ENCODE results near the gene EME1.
A peak's percentile ranks its signal among the peaks of the same experiment; 100 is the strongest.
"Not testable (repeated sequence)": the region's sequence is repeated elsewhere in the genome, so short reads cannot be mapped to it uniquely, and the experiment has no call there.

Gene EME1

GRCh38 chr17:50407921-50408320 lies 34.9 kb downstream of the EME1 start:
- Mint-ChIP-seq H3K27me3 (peaks cover 23 to 39% of the 10 kb centered on the region in 2 donors), H3K4me3 (no peak overlapping the region), H3K9me3 (peaks cover 0 to 4% of the 10 kb centered on the region in 2 donors), H3K36me3 (no peaks in the 10 kb centered on the region), H3K27ac (no peak overlapping the region), H3K4me1 (no peaks in the 10 kb centered on the region)
- DNase-seq (no peak), ATAC-seq (replicated peaks) (no peak)

DNA sequence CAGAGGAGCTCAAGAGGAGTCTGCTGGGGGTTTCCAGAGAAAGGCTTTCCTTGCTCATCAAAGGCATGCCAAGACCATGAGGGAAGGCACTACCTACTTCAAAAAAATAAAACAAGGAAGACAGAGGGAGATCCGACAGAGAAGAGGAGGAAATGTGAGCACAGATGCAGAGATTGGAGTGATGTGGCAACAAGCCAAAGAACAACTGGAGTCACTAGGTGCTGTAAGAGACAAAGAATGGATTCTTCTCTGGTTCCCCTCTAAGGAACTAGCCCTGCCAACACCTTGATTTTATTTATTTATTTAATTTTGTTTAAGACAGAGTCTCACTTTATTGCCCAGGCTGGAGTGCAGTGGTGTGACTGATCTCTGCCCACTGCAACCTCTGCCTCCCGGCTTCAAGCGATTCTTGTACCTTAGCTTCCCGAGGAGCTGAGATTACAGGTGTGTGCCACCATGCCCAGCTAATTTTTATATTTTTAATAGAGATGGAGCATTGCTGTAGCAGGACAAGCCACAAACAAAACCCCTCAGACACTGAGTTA lies 39.2 kb downstream of the EME1 start:
- Mint-ChIP-seq H3K27me3 (peaks cover 7 to 13% of the 10 kb centered on the region in 2 donors), H3K4me1 (no peaks in the 10 kb centered on the region), H3K27ac (no peak overlapping the region), H3K4me3 (no peak overlapping the region), H3K9me3 (peaks cover 0 to 4% of the 10 kb centered on the region in 2 donors), H3K36me3 (no peaks in the 10 kb centered on the region)
- DNase-seq = no peak
- ATAC-seq (replicated peaks) = no peak

DNA sequence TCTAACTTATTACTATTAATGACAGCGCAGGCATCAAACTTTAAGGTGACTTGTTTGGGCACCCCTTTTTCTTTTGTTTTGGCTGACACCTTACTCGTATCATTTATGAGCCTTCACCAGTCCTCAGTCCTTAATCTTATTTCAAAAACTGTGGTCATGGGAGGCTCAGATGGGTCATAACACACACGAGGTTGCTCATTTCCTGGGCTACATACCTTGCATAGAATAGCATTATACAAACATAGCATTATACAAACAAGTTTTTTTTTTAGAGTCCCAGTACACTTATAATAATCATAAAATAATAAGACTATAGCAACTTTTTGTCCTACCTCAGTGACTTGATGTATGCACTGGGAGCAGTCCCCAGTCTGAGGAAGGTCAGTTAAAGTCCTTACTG lies 41.8 kb downstream of the EME1 start:
- H3K9me3 Mint-ChIP-seq = peaks cover 10 to 11% of the 10 kb centered on the region in 2 donors
- H3K4me3 Mint-ChIP-seq = no peak overlapping the region
- DNase-seq (no peak), ATAC-seq (replicated peaks) (no peak)
- peaks cover 7 to 18% of the 10 kb centered on the region in 2 donors for H3K27me3 Mint-ChIP-seq
- H3K27ac Mint-ChIP-seq = no peak overlapping the region
- peaks cover 4 to 5% of the 10 kb centered on the region in 2 donors for H3K36me3 Mint-ChIP-seq
- H3K4me1 Mint-ChIP-seq = peaks cover 0 to 2% of the 10 kb centered on the region in 2 donors

- H3K4me3 Mint-ChIP-seq; H3K27me3 Mint-ChIP-seq; ATAC-seq (replicated peaks); H3K36me3 Mint-ChIP-seq; H3K27ac Mint-ChIP-seq; DNase-seq; H3K9me3 Mint-ChIP-seq: not testable (repeated sequence)
- peaks cover 13 to 23% of the 10 kb centered on the region in 2 donors for H3K4me1 Mint-ChIP-seq
These were observed 46.5 kb downstream of the EME1 start for GRCh38 chr17:50419577-50419976.

DNA sequence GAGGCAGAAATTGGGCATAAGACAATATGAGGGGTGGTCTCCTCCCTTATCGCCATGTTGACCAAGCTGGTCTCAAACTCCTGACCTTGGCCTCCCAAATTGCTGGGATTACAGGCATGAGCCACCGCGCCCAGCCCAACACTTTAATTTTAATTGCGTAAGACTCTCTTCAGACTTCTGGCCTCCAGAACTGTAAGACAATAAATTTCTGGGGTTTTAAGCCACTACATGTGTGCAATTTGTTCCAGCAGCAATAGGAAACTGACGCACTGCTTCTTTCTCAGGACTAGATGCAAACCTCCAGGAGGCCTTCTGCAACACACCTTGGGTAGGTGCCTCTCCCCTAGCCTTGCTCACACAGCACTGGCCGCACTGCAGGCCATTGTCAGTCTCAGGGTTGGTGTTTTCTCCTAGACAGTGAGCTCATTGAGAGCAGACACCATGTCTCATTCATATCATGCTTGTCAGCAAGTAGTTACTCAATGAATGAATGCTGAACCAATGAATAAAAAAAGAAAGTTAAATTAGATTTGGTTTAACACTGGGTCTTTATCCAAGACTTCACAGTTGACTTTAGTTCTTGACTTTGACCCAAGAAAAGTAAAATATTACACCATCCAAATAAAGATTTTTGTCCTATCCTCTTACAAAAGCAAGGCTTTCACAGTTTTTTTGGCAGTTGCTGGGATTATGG lies 47.5 kb downstream of the EME1 start:
- H3K4me1 Mint-ChIP-seq = peaks cover 18 to 26% of the 10 kb centered on the region in 2 donors
- DNase-seq (no peak), ATAC-seq (replicated peaks) (no peak)
- H3K4me3 Mint-ChIP-seq = no peak overlapping the region
- H3K27me3 Mint-ChIP-seq = peaks cover 3 to 5% of the 10 kb centered on the region in 2 donors
- peaks cover 7 to 10% of the 10 kb centered on the region in 2 donors for H3K9me3 Mint-ChIP-seq
- H3K36me3 Mint-ChIP-seq = peaks cover 4 to 5% of the 10 kb centered on the region in 2 donors
- no peak overlapping the region for H3K27ac Mint-ChIP-seq

- peaks cover 0 to 5% of the 10 kb centered on the region in 2 donors for H3K27me3 Mint-ChIP-seq
- peaks cover 4 to 5% of the 10 kb centered on the region in 2 donors for H3K36me3 Mint-ChIP-seq
- DNase-seq (no peak), ATAC-seq (replicated peaks) (peak; percentile 63 to 65)
- H3K27ac Mint-ChIP-seq = peak overlapping the region; percentile 77
- peaks cover 7 to 10% of the 10 kb centered on the region in 2 donors for H3K9me3 Mint-ChIP-seq
- H3K4me3 Mint-ChIP-seq = peak overlapping the region; percentile 54 to 67
- H3K4me1 Mint-ChIP-seq = peaks cover 19 to 30% of the 10 kb centered on the region in 2 donors
These were observed 48.5 kb downstream of the EME1 start for GRCh38 chr17:50421308-50422051.

- Mint-ChIP-seq H3K4me3 (no peak overlapping the region), H3K36me3 (peaks cover 4 to 5% of the 10 kb centered on the region in 2 donors), H3K9me3 (peaks cover 7 to 10% of the 10 kb centered on the region in 2 donors), H3K27me3 (peaks cover 0 to 5% of the 10 kb centered on the region in 2 donors), H3K4me1 (peaks cover 28 to 41% of the 10 kb centered on the region in 2 donors), H3K27ac (no peak overlapping the region)
- ATAC-seq (replicated peaks) (no peak), DNase-seq (no peak)
These were observed 49.7 kb downstream of the EME1 start for GRCh38 chr17:50422738-50423137.

DNA sequence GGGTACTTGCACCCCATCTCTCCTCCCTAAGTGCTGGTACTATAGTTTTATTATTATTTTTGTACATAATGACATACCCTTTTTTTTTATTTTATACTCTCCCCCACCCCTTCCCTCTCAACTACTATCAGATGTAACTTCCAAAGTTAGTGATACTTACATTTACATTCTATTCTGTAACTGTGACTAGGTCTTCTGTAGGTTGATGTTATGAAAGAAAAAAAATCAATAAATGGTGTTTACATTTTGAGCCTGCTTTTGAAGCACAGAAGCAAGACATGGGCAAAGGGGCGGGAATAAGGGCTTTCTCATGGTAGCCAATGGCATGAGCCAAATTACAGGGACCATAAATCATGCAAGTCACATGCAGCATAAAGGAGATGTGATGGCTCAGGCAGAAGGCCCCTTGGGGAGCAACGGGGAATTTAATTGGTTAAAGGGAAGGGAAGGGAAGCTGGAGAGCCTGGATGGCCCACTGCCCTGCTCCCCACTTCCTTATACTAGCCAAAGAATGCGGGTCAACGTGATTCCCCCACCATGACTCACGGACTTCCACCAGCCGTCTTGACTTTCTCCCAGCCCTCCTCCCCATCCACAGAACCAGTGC lies 50.6 kb downstream of the EME1 start:
- no peak overlapping the region for H3K4me3 Mint-ChIP-seq
- no peak for DNase-seq
- peaks cover 7 to 9% of the 10 kb centered on the region in 2 donors for H3K9me3 Mint-ChIP-seq
- H3K27ac Mint-ChIP-seq = peak overlapping the region; percentile 9
- peaks cover 0 to 5% of the 10 kb centered on the region in 2 donors for H3K27me3 Mint-ChIP-seq
- ATAC-seq (replicated peaks) = no peak
- H3K4me1 Mint-ChIP-seq = peaks cover 30 to 44% of the 10 kb centered on the region in 2 donors
- H3K36me3 Mint-ChIP-seq = peaks cover 4 to 5% of the 10 kb centered on the region in 2 donors

DNA sequence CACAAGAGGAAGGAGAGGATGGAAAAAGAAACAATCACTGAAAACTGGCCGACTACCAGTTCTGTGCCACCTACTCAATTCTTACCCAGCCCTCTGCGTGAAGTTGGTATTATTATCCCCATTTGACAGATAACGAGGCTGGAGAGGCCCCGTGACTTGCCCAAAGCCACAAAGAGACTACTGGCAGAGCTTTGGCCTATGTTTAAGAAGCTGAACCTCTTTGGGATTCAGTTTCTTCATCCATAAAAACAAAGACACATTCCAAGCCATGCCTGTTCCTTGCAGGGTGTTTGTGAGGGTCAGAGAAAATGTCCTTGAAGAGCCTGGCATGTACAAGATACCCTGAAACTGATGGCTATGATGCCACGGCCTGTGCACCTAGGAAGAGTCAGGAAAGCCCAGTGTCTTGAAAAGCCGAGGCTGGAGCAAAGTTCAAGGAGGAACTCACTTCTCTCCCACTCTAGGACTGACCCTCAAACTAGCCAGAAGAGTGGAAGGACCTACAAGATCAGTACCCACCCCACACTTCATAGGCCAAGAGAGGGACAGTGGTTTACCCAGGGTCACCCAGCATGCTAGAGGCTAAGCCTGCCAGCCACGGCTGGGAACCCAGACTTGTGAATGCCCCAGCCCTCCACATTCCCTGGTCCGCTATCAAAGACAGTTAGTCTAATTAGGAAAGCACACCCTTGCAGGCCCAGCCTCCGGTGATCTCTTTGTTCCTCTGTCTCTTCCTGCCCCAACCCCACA lies 51.4 kb downstream of the EME1 start:
- no peaks in the 10 kb centered on the region for H3K27me3 Mint-ChIP-seq
- peak overlapping the region; percentile 9 for H3K27ac Mint-ChIP-seq
- H3K4me3 Mint-ChIP-seq = no peak overlapping the region
- H3K36me3 Mint-ChIP-seq = no peaks in the 10 kb centered on the region
- DNase-seq (no peak), ATAC-seq (replicated peaks) (no peak)
- peaks cover 28 to 44% of the 10 kb centered on the region in 2 donors for H3K4me1 Mint-ChIP-seq
- H3K9me3 Mint-ChIP-seq = peaks cover under 1 to 2% of the 10 kb centered on the region in 2 donors

- peak overlapping the region; percentile 81 for H3K27ac Mint-ChIP-seq
- no peaks in the 10 kb centered on the region for H3K9me3 Mint-ChIP-seq
- ATAC-seq (replicated peaks) (no peak), DNase-seq (no peak)
- no peaks in the 10 kb centered on the region for H3K36me3 Mint-ChIP-seq
- peak overlapping the region; percentile 87 to 93 for H3K4me3 Mint-ChIP-seq
- peaks cover 30 to 44% of the 10 kb centered on the region in 2 donors for H3K4me1 Mint-ChIP-seq
- H3K27me3 Mint-ChIP-seq = no peaks in the 10 kb centered on the region
These were observed 52.1 kb downstream of the EME1 start for GRCh38 chr17:50424996-50425681.

DNA sequence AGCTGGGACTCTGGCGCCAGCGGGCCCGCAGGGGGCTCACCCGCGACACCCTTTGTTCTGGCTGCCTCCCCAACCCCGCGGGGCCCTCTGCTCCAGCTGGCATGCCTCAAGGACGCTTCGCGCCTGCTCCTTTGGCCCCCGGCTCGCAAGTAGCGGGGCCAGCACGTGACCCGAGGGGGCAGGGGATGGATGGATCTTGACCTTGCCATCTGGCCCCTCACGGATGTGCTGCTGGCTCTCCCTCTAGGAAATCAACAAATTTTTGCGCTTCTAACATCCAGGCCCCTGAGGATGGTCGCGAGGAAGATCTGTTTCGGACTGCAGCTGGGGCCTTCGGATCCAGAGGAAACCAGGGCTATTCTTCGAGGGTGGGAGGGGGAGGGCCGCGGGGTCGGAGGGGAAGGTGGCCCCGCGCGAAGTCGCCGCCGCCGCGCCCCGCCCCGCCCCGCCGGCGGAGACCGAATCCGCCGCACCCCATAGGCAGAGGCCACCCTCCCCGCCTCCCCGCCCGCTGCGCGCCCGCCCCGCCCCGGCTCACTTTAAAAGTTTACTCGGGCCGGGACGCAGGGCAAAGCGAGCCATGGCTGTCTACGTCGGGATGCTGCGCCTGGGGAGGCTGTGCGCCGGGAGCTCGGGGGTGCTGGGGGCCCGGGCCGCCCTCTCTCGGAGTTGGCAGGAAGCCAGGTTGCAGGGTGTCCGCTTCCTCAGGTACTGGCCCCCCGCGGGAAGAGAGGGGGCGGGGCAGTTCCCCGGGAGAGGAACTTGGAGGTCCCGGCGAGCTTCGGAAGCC lies 52.8 kb downstream of the EME1 start, which contains the start of gene ACSF2:
TSS of gene ACSF2 (plus strand) at position 537 of the 790 bp plus-strand sequence. CDS start at position 581, 44 bp downstream.
- DNase-seq = peak; percentile 57
- no peaks in the 10 kb centered on the region for H3K27me3 Mint-ChIP-seq

GRCh38 chr17:50426472-50426782 lies 53.4 kb downstream of the EME1 start:
- H3K27me3 Mint-ChIP-seq = no peaks in the 10 kb centered on the region
- peak overlapping the region; percentile 87 to 93 for H3K4me3 Mint-ChIP-seq
- DNase-seq = no peak
- H3K4me1 Mint-ChIP-seq = peaks cover 28 to 33% of the 10 kb centered on the region in 2 donors
- peak overlapping the region; percentile 85 for H3K27ac Mint-ChIP-seq
- no peaks in the 10 kb centered on the region for H3K9me3 Mint-ChIP-seq
- no peak for ATAC-seq (replicated peaks)
- no peaks in the 10 kb centered on the region for H3K36me3 Mint-ChIP-seq

More for the DNA sequence above, 52.8 kb downstream of the EME1 start, which contains the start of gene ACSF2:
- peak within 1 kb of the TSS; percentile 87 to 93 for H3K4me3 Mint-ChIP-seq
- no peaks in the 10 kb centered on the region for H3K9me3 Mint-ChIP-seq
- peak within 1 kb of the TSS; percentile 85 for H3K27ac Mint-ChIP-seq
- peak; percentile 82 to 91 for ATAC-seq (replicated peaks)
- no peaks in the 10 kb centered on the region for H3K36me3 Mint-ChIP-seq
- H3K4me1 Mint-ChIP-seq = peaks cover 28 to 38% of the 10 kb centered on the region in 2 donors
